NCI-H1694 (cell line): ENCODE data around the gene PDE4DIP.
"Not testable (repeated sequence)": the region's sequence is repeated elsewhere in the genome, so short reads cannot be mapped to it uniquely, and the experiment has no call there.

Source experiments
- DNase-seq: peaks from one replicate; lab custom pipeline; 2025; lab: John Stamatoyannopoulos, UW

The PDE4DIP gene

DNA sequence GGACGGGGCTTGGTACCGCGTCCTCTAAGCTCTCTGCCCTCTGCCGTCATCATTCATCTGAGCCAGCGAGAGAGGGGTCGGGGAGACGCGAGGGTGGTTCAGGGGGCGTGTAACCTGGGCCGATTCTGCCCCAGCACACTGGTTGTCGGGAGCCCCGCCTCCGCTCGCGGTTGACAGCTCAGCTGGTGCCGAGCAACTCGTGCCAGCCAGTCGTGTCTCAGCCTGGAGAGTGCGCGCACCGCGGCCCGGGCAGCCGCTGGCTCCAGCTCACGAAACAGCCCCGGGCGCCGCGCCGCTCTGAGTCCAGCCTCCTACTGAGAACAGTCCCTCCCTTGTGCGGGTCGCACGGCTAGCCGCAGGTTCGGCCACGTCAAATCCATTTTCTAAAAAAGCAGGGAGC is at the start of gene PDE4DIP:
Gene PDE4DIP (plus strand): TSS at position 209 of the 400 bp plus-strand sequence. CDS start 347 bp downstream, outside the sequence.
- not testable (repeated sequence) for DNase-seq

- DNase-seq = not testable (repeated sequence)
Measured at GRCh38 chr1:148808268-148808928, 35.8 kb upstream of the PDE4DIP start.

DNA sequence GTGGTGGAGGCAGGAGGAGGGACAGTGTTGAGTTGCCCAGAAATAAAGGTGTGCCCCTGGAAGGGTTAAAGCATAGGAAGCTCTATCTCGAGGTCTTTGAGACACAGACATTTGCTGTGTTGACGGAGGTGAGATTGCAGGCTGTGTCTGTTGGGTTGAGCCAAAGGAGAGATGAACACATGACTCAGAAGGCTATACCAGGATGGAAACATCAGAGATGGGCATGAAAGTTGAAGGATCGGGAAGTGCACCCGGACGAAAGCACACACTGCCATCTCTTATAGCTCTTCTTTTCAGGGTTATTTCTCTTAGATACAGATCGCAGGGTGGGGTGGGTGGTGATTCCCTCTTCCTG is 35.3 kb upstream of the PDE4DIP start:
- DNase-seq = not testable (repeated sequence)

GRCh38 chr1:148822180-148822579 is 22.0 kb upstream of the PDE4DIP start:
- not testable (repeated sequence) for DNase-seq

- not testable (repeated sequence) for DNase-seq
Measured at GRCh38 chr1:148823822-148824221, 20.4 kb upstream of the PDE4DIP start.

DNA sequence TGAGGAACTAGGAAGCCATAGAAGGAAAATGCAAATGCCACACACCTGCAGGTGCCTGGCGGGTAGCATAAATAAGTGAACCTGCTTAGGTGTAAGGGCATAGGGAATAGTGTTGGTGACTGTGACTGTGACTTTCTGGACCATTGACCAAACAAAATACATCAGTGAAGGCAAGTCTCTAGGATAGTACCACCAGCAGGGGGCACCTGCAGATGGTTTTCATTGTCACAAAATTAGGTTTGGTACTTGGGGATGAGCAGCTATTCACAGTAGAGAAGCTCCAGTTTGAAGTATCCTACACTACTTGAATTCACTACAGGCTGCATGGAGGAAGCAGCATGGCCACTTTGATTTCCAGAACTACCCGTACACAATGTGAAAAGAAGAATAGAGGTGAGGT is 19.2 kb upstream of the PDE4DIP start:
- not testable (repeated sequence) for DNase-seq

GRCh38 chr1:148828531-148828930 is 15.7 kb upstream of the PDE4DIP start:
- not testable (repeated sequence) for DNase-seq

DNA sequence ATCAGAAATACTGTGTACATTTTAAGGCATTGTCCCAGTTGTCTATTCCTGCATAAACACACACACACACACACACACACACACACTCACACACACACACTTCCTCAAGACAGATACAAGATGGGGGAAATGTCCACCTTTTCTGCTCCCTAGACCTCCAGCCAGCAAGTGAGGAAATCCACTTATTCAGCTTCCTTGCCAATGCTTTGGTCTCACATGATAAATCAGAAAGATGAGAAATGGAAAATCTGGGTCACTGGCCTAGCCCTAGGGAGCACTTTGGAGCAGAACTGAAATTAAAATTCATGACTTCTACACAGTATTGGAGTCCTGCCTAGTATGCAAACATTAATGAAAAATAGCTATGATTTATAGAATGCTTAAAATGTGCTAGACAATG is 15.3 kb upstream of the PDE4DIP start:
- DNase-seq = not testable (repeated sequence)

- not testable (repeated sequence) for DNase-seq
Measured at GRCh38 chr1:148829365-148829764, 14.9 kb upstream of the PDE4DIP start.

- DNase-seq = not testable (repeated sequence)
Measured at GRCh38 chr1:148841262-148841661, 3.0 kb upstream of the PDE4DIP start.

DNA sequence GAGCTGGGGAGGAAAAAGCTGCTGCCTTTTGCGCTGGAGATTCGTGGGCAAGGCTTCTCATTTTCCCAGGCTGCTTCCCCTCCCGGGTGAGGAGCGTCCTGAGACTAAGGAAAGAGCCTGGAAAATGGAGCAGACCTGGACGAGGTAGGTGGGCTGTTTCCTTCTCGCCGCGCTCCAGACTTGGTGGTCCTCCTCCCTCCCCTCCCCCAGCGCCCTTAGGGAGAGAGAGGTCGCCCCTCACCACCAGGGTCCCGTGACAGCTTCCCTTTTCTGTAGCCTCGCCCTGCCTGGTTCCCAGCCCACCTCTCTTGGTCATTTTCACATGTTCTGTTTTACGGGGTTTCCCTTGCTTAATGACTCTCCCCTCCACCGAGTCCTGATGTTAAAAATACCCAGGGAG is 423 bp downstream of the PDE4DIP start:
- DNase-seq = not testable (repeated sequence)

DNA sequence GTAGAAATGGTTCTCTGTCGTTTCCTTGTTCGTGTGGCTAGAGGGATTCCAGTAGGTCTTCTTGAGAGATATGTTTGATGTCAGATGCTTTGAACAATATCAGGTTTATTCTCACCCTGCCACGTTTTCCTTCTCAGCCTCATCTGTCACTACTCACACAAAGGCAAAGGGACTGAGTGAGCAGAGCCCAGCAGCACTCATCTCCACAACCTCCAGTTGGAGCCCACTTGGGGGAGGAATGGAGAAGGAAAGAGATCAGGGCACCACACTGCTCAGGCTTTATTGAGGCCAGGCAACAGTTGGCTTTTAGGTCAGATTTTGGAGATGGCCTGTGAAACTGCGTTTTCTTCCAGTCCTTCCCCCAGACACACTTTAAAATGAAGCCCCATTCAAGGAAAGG is 840 bp downstream of the PDE4DIP start:
- DNase-seq = not testable (repeated sequence)

DNA sequence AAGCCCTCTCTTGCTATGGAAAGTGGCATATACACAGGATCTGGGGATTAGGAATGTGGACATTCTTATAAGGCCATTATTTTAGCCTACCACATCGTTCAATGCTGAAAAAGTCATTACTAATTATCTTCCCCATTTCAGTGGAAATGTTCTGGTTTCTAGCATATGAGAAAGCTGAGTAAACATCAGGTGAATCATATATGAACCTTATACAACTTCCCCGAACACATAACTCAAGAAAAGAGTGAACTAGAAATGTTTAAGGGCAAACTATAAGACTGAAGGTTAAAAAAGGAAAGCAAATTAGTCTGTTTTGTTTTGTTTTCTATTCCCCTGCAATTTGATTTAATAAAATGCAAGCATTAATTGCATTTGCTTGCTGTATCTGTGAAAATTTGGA is 6.1 kb downstream of the PDE4DIP start:
- not testable (repeated sequence) for DNase-seq

DNA sequence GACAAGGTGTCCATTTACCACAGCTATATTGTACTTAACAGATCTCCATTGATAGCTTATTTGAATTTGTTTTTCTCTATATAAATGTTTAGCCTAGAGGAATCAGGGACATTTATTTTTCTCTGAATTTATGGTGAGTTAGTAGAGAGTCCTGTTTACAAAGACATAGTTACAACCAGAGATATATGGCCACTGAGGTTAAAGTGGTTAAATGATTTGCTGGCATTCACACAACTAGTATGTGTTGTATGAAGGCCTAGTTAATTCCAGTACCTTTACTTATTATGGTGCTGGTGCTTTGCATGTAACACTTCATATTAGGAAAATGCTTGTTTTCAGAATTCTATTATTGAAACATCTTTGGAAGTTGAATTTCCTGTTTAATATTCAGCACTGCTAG is 6.6 kb downstream of the PDE4DIP start:
- not testable (repeated sequence) for DNase-seq

- not testable (repeated sequence) for DNase-seq
Measured at GRCh38 chr1:148851684-148852083, 7.5 kb downstream of the PDE4DIP start.

DNA sequence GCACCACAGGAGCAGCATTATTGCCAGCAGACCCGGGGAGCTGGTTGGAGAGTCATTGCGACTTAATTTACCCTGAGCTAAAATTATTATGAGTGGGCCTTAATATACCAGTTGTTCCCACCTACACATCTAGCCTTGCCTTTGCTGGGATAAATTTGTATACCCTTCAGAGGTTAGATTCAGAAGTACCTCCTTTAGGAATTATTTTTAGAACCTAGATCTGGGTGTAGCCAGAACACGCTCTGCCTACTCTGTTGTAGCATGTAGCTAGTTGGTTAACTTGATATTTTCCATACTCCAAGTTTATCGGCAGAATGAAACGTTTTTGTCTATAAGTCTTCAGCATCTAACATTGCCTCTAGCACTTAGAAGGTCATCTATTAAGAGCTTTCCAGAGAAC is 9.1 kb downstream of the PDE4DIP start:
- not testable (repeated sequence) for DNase-seq

GRCh38 chr1:148854063-148854462 is 9.8 kb downstream of the PDE4DIP start:
- not testable (repeated sequence) for DNase-seq

DNA sequence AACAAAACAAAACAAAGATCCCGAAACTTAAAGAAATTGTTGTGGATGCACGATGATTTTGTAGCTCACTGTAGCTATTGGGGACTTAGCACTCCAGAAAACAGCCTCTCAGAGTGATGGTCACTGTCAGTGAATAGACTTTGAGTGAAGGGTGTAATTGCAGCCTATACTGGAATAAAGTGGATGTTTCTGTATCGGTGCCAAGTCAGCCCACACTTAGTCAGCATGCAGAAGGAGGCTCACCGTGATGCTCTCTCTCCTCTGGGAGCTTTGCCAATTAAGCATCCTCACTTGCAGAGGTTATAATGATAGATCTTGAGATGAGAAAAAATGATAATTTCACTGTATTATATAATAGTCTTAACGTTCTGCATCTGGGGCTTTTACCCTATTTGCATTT is 11.1 kb downstream of the PDE4DIP start:
- not testable (repeated sequence) for DNase-seq

GRCh38 chr1:148860049-148860448 is 15.8 kb downstream of the PDE4DIP start:
- not testable (repeated sequence) for DNase-seq

DNA sequence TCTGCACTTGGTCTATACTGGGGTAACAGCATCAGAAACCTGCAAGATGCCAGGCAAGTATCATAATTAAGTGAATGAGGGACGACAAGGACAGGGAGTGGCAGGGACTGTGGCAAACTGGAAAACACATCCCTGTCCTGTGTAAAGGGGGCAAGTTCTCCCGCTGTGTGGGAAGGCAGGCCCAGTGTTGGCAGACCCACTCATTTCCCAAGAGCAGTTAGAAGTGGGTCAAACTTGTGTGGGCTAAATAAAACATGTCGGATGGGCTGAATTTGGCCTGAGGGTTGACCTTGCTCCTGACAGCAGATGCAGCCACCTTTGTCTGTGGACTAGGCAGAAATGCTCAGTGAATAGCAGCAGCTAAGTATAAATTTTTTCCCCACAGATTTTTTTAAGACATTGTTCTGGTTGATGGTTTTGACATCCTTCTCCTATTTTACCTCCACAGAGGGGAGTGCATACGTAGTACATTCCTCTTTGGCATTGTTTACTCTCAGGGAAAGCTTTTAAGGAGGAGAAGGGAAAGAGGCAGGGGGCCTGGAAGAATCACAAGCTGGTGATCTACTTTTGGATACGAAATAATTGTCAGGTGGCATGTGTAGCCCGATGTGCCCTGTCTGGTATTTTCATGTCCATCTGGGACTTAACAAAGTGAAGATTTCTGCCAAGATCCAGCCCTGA is 16.5 kb downstream of the PDE4DIP start:
- not testable (repeated sequence) for DNase-seq

- not testable (repeated sequence) for DNase-seq
Measured at GRCh38 chr1:148862590-148862989, 18.4 kb downstream of the PDE4DIP start.

DNA sequence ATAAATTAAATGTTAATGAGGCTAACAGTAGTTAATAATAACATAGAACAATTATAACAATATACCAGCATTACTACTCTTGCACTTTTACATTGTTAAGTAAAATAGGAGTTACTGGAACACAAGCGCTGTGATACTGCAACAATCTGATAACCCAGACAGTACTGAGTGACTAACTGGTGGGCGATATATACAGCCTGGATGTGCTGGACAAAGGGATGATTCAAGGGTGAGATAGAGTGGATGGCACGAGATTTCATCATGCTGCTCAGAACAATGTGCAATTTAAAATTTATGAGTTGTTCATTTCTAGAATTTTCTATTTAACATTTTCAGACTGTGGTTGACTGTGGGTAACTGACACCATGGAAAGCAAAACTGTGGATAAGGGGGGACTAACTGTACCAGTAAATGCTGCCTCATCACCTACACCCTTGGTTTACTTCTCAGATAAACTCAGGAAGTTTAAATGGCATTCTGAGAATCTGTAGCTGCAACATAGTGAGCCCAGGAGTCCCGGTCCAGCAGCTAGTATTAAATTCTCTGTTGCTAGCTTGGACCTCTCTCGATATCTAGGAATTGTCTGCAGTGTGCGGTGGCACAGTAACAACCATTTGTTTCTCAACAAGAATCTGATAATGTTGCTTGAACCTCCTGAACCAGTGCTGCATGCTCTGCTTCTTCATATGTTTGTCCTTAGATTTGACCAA is 24.9 kb downstream of the PDE4DIP start:
- DNase-seq = not testable (repeated sequence)

GRCh38 chr1:148869634-148869961 is 25.4 kb downstream of the PDE4DIP start:
- DNase-seq = not testable (repeated sequence)
